Testis (tissue), 2 donors: ENCODE results near the gene CCNO.

Source experiments
- POLR2A ChIP-seq: fragments of 450-650 bp; IDR thresholded peaks from one replicate; pipeline ENCODE4 v1.6.1; 2017; ENCODE audit warnings: antibody characterized with exemption, mild to moderate bottlenecking, moderate library complexity
- TF ChIP-seq, protein P1 (sequence below), 3 experiments: fragments of 450-650 bp in 2 of 3; fragments of 200-600 bp in 1 of 3; sonication (generic) in 1 of 3; IDR thresholded peaks; one replicate each; pipeline ENCODE4 v1.5.1; 2016 to 2019; ENCODE audit warnings: antibody characterized with exemption in 3 of 3, mild to moderate bottlenecking in 2 of 3, moderate library complexity in 1 of 3

DNA sequence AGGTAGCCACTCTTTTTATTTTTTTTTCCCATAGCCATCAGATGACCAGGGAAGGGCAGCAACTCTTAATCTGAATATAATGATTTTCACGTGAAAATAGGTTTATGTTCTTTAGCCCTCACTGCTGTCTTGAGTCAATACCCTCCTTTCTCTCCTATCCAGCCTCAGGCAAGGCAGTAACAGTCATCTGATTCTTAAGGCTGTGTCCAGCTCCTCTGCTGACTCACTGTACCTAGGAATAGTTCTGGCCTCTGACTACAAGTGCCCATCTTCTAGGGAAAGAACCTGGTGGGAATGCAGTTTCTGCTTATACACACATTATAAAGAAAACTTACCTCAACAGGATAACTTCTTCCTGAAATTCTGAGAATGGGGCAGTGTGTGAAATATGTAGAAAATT is 43.4 kb upstream of the CCNO start:
- TF ChIP-seq POLR2A = no peak
- TF ChIP-seq, protein P1, sequence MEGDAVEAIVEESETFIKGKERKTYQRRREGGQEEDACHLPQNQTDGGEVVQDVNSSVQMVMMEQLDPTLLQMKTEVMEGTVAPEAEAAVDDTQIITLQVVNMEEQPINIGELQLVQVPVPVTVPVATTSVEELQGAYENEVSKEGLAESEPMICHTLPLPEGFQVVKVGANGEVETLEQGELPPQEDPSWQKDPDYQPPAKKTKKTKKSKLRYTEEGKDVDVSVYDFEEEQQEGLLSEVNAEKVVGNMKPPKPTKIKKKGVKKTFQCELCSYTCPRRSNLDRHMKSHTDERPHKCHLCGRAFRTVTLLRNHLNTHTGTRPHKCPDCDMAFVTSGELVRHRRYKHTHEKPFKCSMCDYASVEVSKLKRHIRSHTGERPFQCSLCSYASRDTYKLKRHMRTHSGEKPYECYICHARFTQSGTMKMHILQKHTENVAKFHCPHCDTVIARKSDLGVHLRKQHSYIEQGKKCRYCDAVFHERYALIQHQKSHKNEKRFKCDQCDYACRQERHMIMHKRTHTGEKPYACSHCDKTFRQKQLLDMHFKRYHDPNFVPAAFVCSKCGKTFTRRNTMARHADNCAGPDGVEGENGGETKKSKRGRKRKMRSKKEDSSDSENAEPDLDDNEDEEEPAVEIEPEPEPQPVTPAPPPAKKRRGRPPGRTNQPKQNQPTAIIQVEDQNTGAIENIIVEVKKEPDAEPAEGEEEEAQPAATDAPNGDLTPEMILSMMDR (IDR thresholded peaks at IDR 0.05) = no peak
